Thymus (tissue), 11 donors: Measurements from ENCODE around the gene RAB41. TPM values are rescaled to one million over a fixed set of nuclear protein-coding genes. Genes with fewer than 3 reads are reported as not detected.
"Not testable (repeated sequence)": the region's sequence is repeated elsewhere in the genome, so short reads cannot be mapped to it uniquely, and the experiment has no call there.

ENCODE experiments used
- DNase-seq, 9 donors: peaks; one replicate each; pipeline ENCODE4 v3.0.0-alpha.2; 2013; ENCODE audit warnings: low spot score in 9 of 9, low read depth in 6 of 9, missing footprints in 1 of 9
- H3K27ac ChIP-seq, 2 donors: one replicate each; pipeline ENCODE4 v1.5.1; 2013; ENCODE audit warnings: control low read depth in 1 of 2, low read depth in 1 of 2, low read length in 1 of 2, mild to moderate bottlenecking in 1 of 2, moderate library complexity in 1 of 2
- H3K27me3 ChIP-seq, 2 donors: one replicate each; pipeline ENCODE4 v1.5.1; 2013; ENCODE audit warnings: low read length in 1 of 2; ENCODE audit not compliant: control insufficient read depth in 2 of 2, insufficient read depth in 1 of 2
- H3K36me3 ChIP-seq, 2 donors: one replicate each; pipeline ENCODE4 v1.5.1; 2013; ENCODE audit warnings: low read length in 1 of 2, mild to moderate bottlenecking in 1 of 2, moderate library complexity in 1 of 2; ENCODE audit not compliant: control insufficient read depth in 2 of 2, insufficient read depth in 2 of 2
- H3K4me1 ChIP-seq, 2 donors: one replicate each; pipeline ENCODE4 v1.5.1; 2013; ENCODE audit warnings: low read length in 2 of 2; ENCODE audit not compliant: control insufficient read depth in 2 of 2, insufficient read depth in 2 of 2
- H3K4me3 ChIP-seq, 2 donors: one replicate each; pipeline ENCODE4 v1.5.1; 2013; ENCODE audit warnings: low read length in 2 of 2, control low read depth in 1 of 2, mild to moderate bottlenecking in 1 of 2
- H3K9me3 ChIP-seq, 2 donors: one replicate each; pipeline ENCODE4 v1.5.1; 2013; ENCODE audit warnings: low read length in 1 of 2, mild to moderate bottlenecking in 1 of 2; ENCODE audit not compliant: control insufficient read depth in 2 of 2, insufficient read depth in 1 of 2
- WGBS: extraction: QIAGEN DNeasy Blood & Tissue Kit; methylation state at CpG from one replicate; pipeline ENCODE4 v1.1.7; 2013; 5-methylcytosine and 5-hydroxymethylcytosine counted together
- polyA plus RNA-seq: library from polyadenylated mRNA; stranded (reverse); fragments of 200-250 nt; gene quantifications from one replicate; pipeline ENCODE4 v1.2.3, GENCODE V29; 2013
- total RNA-seq: library from RNA; stranded (reverse); fragments of 120-200 nt; gene quantifications from one replicate; pipeline ENCODE4 v1.2.4, GENCODE V29; 2013
- donor health status: healthy.

Gene RAB41
- total and polyA plus RNA-seq, 2 donors: 0.09 TPM; not detected in 1

DNA sequence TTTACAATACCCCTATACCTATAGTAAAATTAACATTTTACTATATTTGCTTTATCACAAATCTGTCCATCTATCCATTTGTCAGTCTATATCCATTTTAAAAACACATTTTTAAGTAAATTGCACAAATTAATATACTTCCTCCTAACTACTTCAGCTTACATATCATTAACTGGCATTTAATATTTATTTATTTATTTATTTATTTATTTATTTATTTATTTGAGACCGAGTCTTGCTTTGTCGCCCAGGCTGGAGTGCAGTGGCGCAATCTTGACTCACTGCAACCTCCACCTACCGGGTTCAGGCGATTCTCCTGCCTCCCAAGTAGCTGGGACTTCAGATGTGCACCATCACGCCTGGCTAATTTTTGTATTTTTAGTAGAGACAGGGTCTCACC, 41.7 kb downstream of the RAB41 start:
- H3K36me3 ChIP-seq, H3K9me3 ChIP-seq, H3K4me1 ChIP-seq, H3K27ac ChIP-seq, DNase-seq, H3K27me3 ChIP-seq, H3K4me3 ChIP-seq: not testable (repeated sequence)
- 97% methylated on average over 6 of the region's 6 CpGs for WGBS

DNA sequence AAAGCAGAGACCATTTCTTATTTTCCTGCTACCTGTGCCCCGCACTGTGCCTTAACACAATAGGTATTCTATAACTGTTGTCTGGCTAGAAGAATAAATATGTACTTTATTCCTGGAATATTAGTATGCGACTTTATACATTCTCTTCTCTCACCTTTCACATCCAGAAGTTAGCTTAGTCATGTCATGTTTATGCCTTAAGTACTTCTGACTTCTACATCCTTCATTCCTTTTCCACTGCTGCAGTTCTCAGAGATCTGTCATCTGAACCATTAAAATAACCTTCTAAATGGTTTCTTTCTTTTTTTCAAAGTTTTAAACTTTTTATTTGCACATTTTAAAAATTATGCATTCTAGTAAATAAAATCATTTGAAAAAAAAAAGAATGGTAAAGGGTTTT, 42.4 kb downstream of the RAB41 start:
- Histone ChIP-seq H3K4me3 (no peak overlapping the region), H3K27ac (no peak overlapping the region), H3K4me1 (no peaks in the 10 kb centered on the region), H3K9me3 (no peaks in the 10 kb centered on the region), H3K27me3 (no peaks in the 10 kb centered on the region), H3K36me3 (peaks cover 0 to under 1% of the 10 kb centered on the region in 2 donors)
- 99% methylated on average over 2 of the region's 2 CpGs for WGBS
- no peak for DNase-seq

DNA sequence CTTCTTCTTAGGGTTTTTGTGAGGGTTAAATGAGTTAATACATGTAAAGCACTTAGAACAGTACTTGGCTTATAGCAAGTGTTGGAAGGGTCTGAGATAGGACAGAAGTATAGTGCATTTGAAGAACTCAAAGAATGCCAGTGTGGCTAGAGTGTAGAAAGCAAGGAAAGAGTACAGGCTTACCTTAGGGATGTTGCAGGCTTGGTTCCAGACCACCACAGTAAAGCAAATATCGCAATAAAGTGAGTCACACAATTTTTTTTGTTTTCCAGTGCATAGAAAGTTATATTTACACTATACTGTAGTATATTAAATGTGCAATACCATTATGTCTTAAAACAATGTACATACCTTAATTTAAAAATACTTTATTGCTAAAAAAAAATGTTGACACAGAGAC, 49.2 kb downstream of the RAB41 start:
- Histone ChIP-seq H3K9me3 (no peaks in the 10 kb centered on the region), H3K27me3 (no peaks in the 10 kb centered on the region), H3K27ac (no peak overlapping the region), H3K4me3 (no peak overlapping the region), H3K4me1 (no peaks in the 10 kb centered on the region), H3K36me3 (peaks cover 0 to 10% of the 10 kb centered on the region in 2 donors)
- DNase-seq: no peak
- 100% methylated on average over 1 of the region's 1 CpG for WGBS

DNA sequence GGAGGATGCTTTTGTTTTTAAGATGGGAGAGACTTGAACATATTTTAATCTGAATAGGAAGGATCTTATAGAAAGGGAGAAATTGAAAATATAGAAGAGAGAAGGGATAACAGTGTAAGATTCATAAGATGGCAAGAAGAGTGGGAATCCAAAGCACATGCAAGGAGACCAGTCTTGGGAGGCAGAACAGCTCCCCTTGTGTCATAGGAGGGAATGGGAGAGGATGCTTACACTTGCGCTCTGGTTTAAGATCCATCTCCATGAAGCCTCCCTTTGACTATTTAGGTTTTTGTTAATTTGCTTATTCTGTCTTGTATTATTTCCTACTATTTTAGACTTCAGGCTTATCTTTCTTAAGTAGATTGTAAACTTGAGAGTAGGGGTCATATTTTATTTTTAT, 50.6 kb downstream of the RAB41 start:
- Histone ChIP-seq H3K9me3 (no peaks in the 10 kb centered on the region), H3K27ac (no peak overlapping the region), H3K27me3 (no peaks in the 10 kb centered on the region), H3K36me3 (peaks cover 3 to 10% of the 10 kb centered on the region in 2 donors), H3K4me1 (no peaks in the 10 kb centered on the region), H3K4me3 (no peak overlapping the region)
- DNase-seq: no peak
- 95% methylated on average over 1 of the region's 1 CpG for WGBS

Other genes starting within 250 kb of the RAB41 start
- gene AWAT2, start 232.2 kb upstream of the RAB41 start, total RNA-seq: 0.05 TPM
- gene AWAT2, start 232.2 kb upstream of the RAB41 start, polyA plus RNA-seq: 0.11 TPM
- gene OTUD6A, start 219.7 kb upstream of the RAB41 start, total RNA-seq: not detected
- 0.02 TPM for gene OTUD6A, start 219.7 kb upstream of the RAB41 start, polyA plus RNA-seq
- gene IGBP1, start 148.7 kb upstream of the RAB41 start, total RNA-seq: 99.0 TPM
- 75.0 TPM for gene IGBP1, start 148.7 kb upstream of the RAB41 start, polyA plus RNA-seq
- gene DGAT2L6, start 104.7 kb upstream of the RAB41 start, total RNA-seq: not detected
- gene DGAT2L6, start 104.7 kb upstream of the RAB41 start, polyA plus RNA-seq: 0.02 TPM
- 0.05 TPM for gene AWAT1, start 47.5 kb upstream of the RAB41 start, total RNA-seq
- gene AWAT1, start 47.5 kb upstream of the RAB41 start, polyA plus RNA-seq: 0.09 TPM
- gene P2RY4, start 22.0 kb upstream of the RAB41 start, total RNA-seq: not detected
- 0.02 TPM for gene P2RY4, start 22.0 kb upstream of the RAB41 start, polyA plus RNA-seq
- not detected for gene ARR3, start 13.8 kb upstream of the RAB41 start, total RNA-seq
- gene ARR3, start 13.8 kb upstream of the RAB41 start, polyA plus RNA-seq: 0.02 TPM
- gene PDZD11, start 7.8 kb downstream of the RAB41 start, total RNA-seq: 25.4 TPM
- gene PDZD11, start 7.8 kb downstream of the RAB41 start, polyA plus RNA-seq: 54.6 TPM
- gene KIF4A, start 7.9 kb downstream of the RAB41 start, total RNA-seq: 14.6 TPM
- gene KIF4A, start 7.9 kb downstream of the RAB41 start, polyA plus RNA-seq: 1.4 TPM
- 0.05 TPM for gene GDPD2, start 141.1 kb downstream of the RAB41 start, total RNA-seq
- gene GDPD2, start 141.1 kb downstream of the RAB41 start, polyA plus RNA-seq: 0.09 TPM
- 5.1 TPM for gene DLG3, start 162.7 kb downstream of the RAB41 start, total RNA-seq
- 4.8 TPM for gene DLG3, start 162.7 kb downstream of the RAB41 start, polyA plus RNA-seq